ENCODE data around the gene MTPN. TPM values are rescaled to one million over a fixed set of nuclear protein-coding genes. Genes with fewer than 3 reads are reported as not detected.

MTPN gene
- total RNA-seq, 1 donor from 2014 or later, result 173 TPM

DNA sequence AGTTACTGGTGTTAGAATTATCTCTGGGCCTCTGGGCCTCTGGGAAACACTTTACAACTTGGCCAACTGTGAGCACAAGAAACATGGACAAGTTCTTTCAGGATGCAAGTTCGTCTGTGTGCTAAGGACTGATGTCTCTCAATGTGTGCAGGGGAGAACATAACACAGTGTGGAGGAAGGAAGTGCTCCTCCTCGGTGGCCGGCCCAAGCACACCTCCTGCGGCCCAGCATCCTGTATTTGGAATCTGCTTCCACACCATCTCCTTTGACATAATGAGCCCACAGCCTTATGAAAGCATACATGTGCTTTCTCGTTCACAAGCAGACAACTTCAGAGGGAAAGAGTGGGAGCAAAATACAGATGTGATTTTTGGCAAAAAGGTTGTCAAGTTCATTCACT lies 59.0 kb downstream of the MTPN start:
- no peak overlapping the region for H3K9ac ChIP-seq (ENCODE audit: low read length)
- Mint-ChIP-seq H3K27ac (ENCODE audit: unreplicated experiment) (no peak overlapping the region), H3K27me3 (ENCODE audit: low read depth, unreplicated experiment) (no peaks in the 10 kb centered on the region), H3K36me3 (ENCODE audit: low read depth, unreplicated experiment) (peaks cover 8% of the 10 kb centered on the region), H3K4me3 (ENCODE audit: unreplicated experiment) (no peak overlapping the region), H3K4me1 (ENCODE audit: low read depth, unreplicated experiment) (no peaks in the 10 kb centered on the region), H3K9me3 (ENCODE audit: unreplicated experiment) (peaks cover 2% of the 10 kb centered on the region)
- DNase-seq (ENCODE audit: low read depth) (no peak), FAIRE-seq (no peak)
- H3K4me1 ChIP-seq (ENCODE audit: insufficient read depth, low read length), result peaks cover 3% of the 10 kb centered on the region
- no peak overlapping the region for H3K4me2 ChIP-seq (ENCODE audit: low read length)
- no peaks in the 10 kb centered on the region for H4K20me1 ChIP-seq (ENCODE audit: insufficient read depth, low read length)
- no peaks in the 10 kb centered on the region for H3K36me3 ChIP-seq (ENCODE audit: insufficient read depth, low read length)
- no peak overlapping the region for H3K27ac ChIP-seq (ENCODE audit: low read depth, low read length)
- H3K9me3 ChIP-seq (ENCODE audit: insufficient read depth, low read depth, low read length), result no peaks in the 10 kb centered on the region
- H3K27me3 ChIP-seq (ENCODE audit: insufficient read depth, low read length), result no peaks in the 10 kb centered on the region
- no peak for TF ChIP-seq EZH2 (IDR thresholded peaks at IDR 0.05; ENCODE audit: insufficient read depth, low read length)
- TF ChIP-seq, protein P1, sequence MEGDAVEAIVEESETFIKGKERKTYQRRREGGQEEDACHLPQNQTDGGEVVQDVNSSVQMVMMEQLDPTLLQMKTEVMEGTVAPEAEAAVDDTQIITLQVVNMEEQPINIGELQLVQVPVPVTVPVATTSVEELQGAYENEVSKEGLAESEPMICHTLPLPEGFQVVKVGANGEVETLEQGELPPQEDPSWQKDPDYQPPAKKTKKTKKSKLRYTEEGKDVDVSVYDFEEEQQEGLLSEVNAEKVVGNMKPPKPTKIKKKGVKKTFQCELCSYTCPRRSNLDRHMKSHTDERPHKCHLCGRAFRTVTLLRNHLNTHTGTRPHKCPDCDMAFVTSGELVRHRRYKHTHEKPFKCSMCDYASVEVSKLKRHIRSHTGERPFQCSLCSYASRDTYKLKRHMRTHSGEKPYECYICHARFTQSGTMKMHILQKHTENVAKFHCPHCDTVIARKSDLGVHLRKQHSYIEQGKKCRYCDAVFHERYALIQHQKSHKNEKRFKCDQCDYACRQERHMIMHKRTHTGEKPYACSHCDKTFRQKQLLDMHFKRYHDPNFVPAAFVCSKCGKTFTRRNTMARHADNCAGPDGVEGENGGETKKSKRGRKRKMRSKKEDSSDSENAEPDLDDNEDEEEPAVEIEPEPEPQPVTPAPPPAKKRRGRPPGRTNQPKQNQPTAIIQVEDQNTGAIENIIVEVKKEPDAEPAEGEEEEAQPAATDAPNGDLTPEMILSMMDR (IDR thresholded peaks at IDR 0.05; ENCODE audit: insufficient read depth, low read depth, low read length), result no peak
- no peak overlapping the region for H2AFZ ChIP-seq (ENCODE audit: low read depth, low read length)
- H3K79me2 ChIP-seq (ENCODE audit: insufficient read depth, low read length), result no peaks in the 10 kb centered on the region
- no peak overlapping the region for H3K4me3 ChIP-seq (ENCODE audit: insufficient read depth, low read depth, low read length)

DNA sequence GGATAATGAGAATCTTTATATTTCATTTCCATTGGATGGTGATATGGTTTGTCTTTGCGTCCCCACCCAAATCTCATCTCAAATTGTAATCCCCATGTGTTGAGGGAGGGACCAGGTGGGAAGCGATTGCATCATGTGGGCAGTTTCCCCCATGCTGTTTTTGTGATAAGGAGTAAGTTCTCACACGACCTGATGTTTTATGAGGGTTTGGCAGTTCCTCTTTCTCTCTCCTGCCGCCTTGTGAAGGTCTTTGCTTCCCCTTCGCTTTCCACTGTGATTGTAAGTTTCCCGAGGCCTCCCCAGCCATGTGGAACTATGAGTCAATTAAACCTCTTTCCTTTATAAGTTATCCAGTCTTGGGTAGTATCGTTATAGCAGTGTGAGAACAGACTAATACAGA lies 59.4 kb downstream of the MTPN start:
- no peak overlapping the region for H3K4me2 ChIP-seq (ENCODE audit: low read length)
- H2AFZ ChIP-seq (ENCODE audit: low read depth, low read length), result no peak overlapping the region
- FAIRE-seq (no peak), DNase-seq (ENCODE audit: low read depth) (no peak)
- H3K36me3 ChIP-seq (ENCODE audit: insufficient read depth, low read length), result no peaks in the 10 kb centered on the region
- no peaks in the 10 kb centered on the region for H3K27me3 Mint-ChIP-seq (ENCODE audit: low read depth, unreplicated experiment)
- no peaks in the 10 kb centered on the region for H4K20me1 ChIP-seq (ENCODE audit: insufficient read depth, low read length)
- H3K9me3 ChIP-seq (ENCODE audit: insufficient read depth, low read depth, low read length), result no peaks in the 10 kb centered on the region
- no peaks in the 10 kb centered on the region for H3K4me1 Mint-ChIP-seq (ENCODE audit: low read depth, unreplicated experiment)
- no peak overlapping the region for H3K4me3 ChIP-seq (ENCODE audit: insufficient read depth, low read depth, low read length)
- H3K27ac ChIP-seq (ENCODE audit: low read depth, low read length), result no peak overlapping the region
- no peaks in the 10 kb centered on the region for H3K4me1 ChIP-seq (ENCODE audit: insufficient read depth, low read length)
- no peak overlapping the region for H3K9ac ChIP-seq (ENCODE audit: low read length)
- no peak overlapping the region for H3K4me3 Mint-ChIP-seq (ENCODE audit: unreplicated experiment)
- TF ChIP-seq EZH2 (IDR thresholded peaks at IDR 0.05; ENCODE audit: insufficient read depth, low read length), result no peak
- TF ChIP-seq, protein P1 (IDR thresholded peaks at IDR 0.05; ENCODE audit: insufficient read depth, low read depth, low read length), result no peak
- H3K36me3 Mint-ChIP-seq (ENCODE audit: low read depth, unreplicated experiment), result peaks cover 8% of the 10 kb centered on the region
- no peaks in the 10 kb centered on the region for H3K27me3 ChIP-seq (ENCODE audit: insufficient read depth, low read length)
- H3K9me3 Mint-ChIP-seq (ENCODE audit: unreplicated experiment), result peaks cover 2% of the 10 kb centered on the region
- no peaks in the 10 kb centered on the region for H3K79me2 ChIP-seq (ENCODE audit: insufficient read depth, low read length)
- H3K27ac Mint-ChIP-seq (ENCODE audit: unreplicated experiment), result no peak overlapping the region

DNA sequence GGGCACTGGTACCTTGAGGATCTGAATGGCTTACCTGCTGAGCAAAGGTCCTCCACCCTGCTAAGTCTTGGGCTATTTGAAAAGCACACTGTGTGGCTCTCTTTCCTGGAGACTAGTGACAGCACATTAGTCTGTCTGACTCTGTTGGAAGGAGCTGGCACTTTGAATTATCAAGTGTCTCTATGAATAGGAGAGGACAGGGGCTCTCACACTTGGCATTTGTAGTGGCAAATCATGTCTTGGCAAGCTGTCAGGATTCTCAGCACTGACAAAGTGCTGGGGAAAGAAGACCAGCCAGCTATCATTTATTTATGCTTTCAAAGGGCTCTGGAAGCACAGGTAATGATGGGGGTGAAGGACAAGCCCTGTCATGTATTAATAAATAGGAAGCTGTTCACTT lies 62.8 kb downstream of the MTPN start:
- no peaks in the 10 kb centered on the region for H3K36me3 Mint-ChIP-seq (ENCODE audit: low read depth, unreplicated experiment)
- no peak for TF ChIP-seq EZH2 (IDR thresholded peaks at IDR 0.05; ENCODE audit: insufficient read depth, low read length)
- TF ChIP-seq, protein P1 (IDR thresholded peaks at IDR 0.05; ENCODE audit: insufficient read depth, low read depth, low read length), result no peak
- FAIRE-seq, result no peak
- no peaks in the 10 kb centered on the region for H4K20me1 ChIP-seq (ENCODE audit: insufficient read depth, low read length)
- no peaks in the 10 kb centered on the region for H3K27me3 Mint-ChIP-seq (ENCODE audit: low read depth, unreplicated experiment)
- H3K4me1 ChIP-seq (ENCODE audit: insufficient read depth, low read length), result no peaks in the 10 kb centered on the region
- no peaks in the 10 kb centered on the region for H3K4me1 Mint-ChIP-seq (ENCODE audit: low read depth, unreplicated experiment)
- H3K4me2 ChIP-seq (ENCODE audit: low read length), result no peak overlapping the region
- H3K9ac ChIP-seq (ENCODE audit: low read length), result no peak overlapping the region
- no peaks in the 10 kb centered on the region for H3K36me3 ChIP-seq (ENCODE audit: insufficient read depth, low read length)
- DNase-seq (ENCODE audit: low read depth), result no peak
- H3K27ac Mint-ChIP-seq (ENCODE audit: unreplicated experiment), result no peak overlapping the region
- no peaks in the 10 kb centered on the region for H3K9me3 ChIP-seq (ENCODE audit: insufficient read depth, low read depth, low read length)
- peaks cover 2% of the 10 kb centered on the region for H3K9me3 Mint-ChIP-seq (ENCODE audit: unreplicated experiment)
- H3K27ac ChIP-seq (ENCODE audit: low read depth, low read length), result no peak overlapping the region
- H3K27me3 ChIP-seq (ENCODE audit: insufficient read depth, low read length), result no peaks in the 10 kb centered on the region
- H3K79me2 ChIP-seq (ENCODE audit: insufficient read depth, low read length), result no peaks in the 10 kb centered on the region
- no peak overlapping the region for H3K4me3 ChIP-seq (ENCODE audit: insufficient read depth, low read depth, low read length)
- H2AFZ ChIP-seq (ENCODE audit: low read depth, low read length), result no peak overlapping the region
- H3K4me3 Mint-ChIP-seq (ENCODE audit: unreplicated experiment), result no peak overlapping the region
